ENCODE measurements around the gene GPRC5B.

Gene GPRC5B

GRCh38 chr16:19896951-19897350 is 12.3 kb upstream of the GPRC5B start:
- no peak for DNase-seq

GRCh38 chr16:19894586-19894985 is 9.9 kb upstream of the GPRC5B start:
- DNase-seq = no peak

GRCh38 chr16:19892902-19893301 is 8.3 kb upstream of the GPRC5B start:
- no peak for DNase-seq

GRCh38 chr16:19890901-19891300 is 6.3 kb upstream of the GPRC5B start:
- DNase-seq = no peak

- no peak for DNase-seq
These were observed 4.2 kb upstream of the GPRC5B start for GRCh38 chr16:19888834-19889233.

- peak; percentile 82 for DNase-seq
These were observed 1.7 kb upstream of the GPRC5B start for GRCh38 chr16:19886073-19886941.

GRCh38 chr16:19885451-19886072 is 914 bp upstream of the GPRC5B start:
- no peak for DNase-seq

GRCh38 chr16:19883966-19884485 is 622 bp downstream of the GPRC5B start:
- DNase-seq = no peak

GRCh38 chr16:19883296-19883965 is 1.2 kb downstream of the GPRC5B start:
- no peak for DNase-seq

GRCh38 chr16:19882646-19883045 is 2.0 kb downstream of the GPRC5B start:
- DNase-seq = no peak

- no peak for DNase-seq
These were observed 2.5 kb downstream of the GPRC5B start for GRCh38 chr16:19882186-19882585.

GRCh38 chr16:19881783-19882182 is 2.9 kb downstream of the GPRC5B start:
- DNase-seq = no peak

GRCh38 chr16:19881028-19881427 is 3.6 kb downstream of the GPRC5B start:
- no peak for DNase-seq

GRCh38 chr16:19879241-19879792 is 5.3 kb downstream of the GPRC5B start:
- no peak for DNase-seq

- DNase-seq = no peak
These were observed 5.9 kb downstream of the GPRC5B start for GRCh38 chr16:19878757-19879156.

- no peak for DNase-seq
These were observed 8.1 kb downstream of the GPRC5B start for GRCh38 chr16:19876501-19877059.

- DNase-seq = no peak
These were observed 8.7 kb downstream of the GPRC5B start for GRCh38 chr16:19875900-19876299.

GRCh38 chr16:19874851-19875546 is 9.6 kb downstream of the GPRC5B start:
- DNase-seq = no peak

GRCh38 chr16:19874026-19874425 is 10.6 kb downstream of the GPRC5B start:
- DNase-seq = no peak

- no peak for DNase-seq
These were observed 11.7 kb downstream of the GPRC5B start for GRCh38 chr16:19872935-19873334.

- DNase-seq = no peak
These were observed 12.3 kb downstream of the GPRC5B start for GRCh38 chr16:19872179-19872863.

GRCh38 chr16:19871721-19872120 is 12.9 kb downstream of the GPRC5B start:
- no peak for DNase-seq
